Small intestine (tissue), 7 donors: ENCODE measurements around the gene KCNIP1. TPM values are rescaled to one million over a fixed set of nuclear protein-coding genes. Genes with fewer than 3 reads are reported as not detected.

Experiments used
- DNase-seq, 2 donors: peaks; one replicate each; pipeline versions ENCODE4 v3.0.0 to v3.0.0-alpha.2; 2013
- FAIRE-seq: peaks from 2 replicates; lab custom pipeline; 2012; peaks lifted over from hg19 to GRCh38; lab: Jason Lieb, UNC
- H3K27ac ChIP-seq, 3 donors: one replicate each; pipeline ENCODE4 v1.5.1; 2013; ENCODE audit warnings: low read length in 2 of 3, mild to moderate bottlenecking in 2 of 3, control low read depth in 1 of 3, inconsistent platforms in 1 of 3, low read depth in 1 of 3, moderate library complexity in 1 of 3
- H3K27me3 ChIP-seq, 3 donors: one replicate each; pipeline ENCODE4 v1.6.1; 2013; ENCODE audit warnings: low read length in 3 of 3, inconsistent platforms in 1 of 3; ENCODE audit not compliant: control insufficient read depth in 3 of 3, insufficient read depth in 3 of 3
- H3K36me3 ChIP-seq, 3 donors: one replicate each; pipeline ENCODE4 v1.6.1; 2013; ENCODE audit warnings: low read length in 3 of 3, inconsistent platforms in 1 of 3, low read depth in 1 of 3, mild to moderate bottlenecking in 1 of 3, moderate library complexity in 1 of 3; ENCODE audit not compliant: control insufficient read depth in 3 of 3, insufficient read depth in 2 of 3
- H3K4me1 ChIP-seq, 3 donors: one replicate each; pipeline ENCODE4 v1.6.1; 2013; ENCODE audit warnings: low read length in 2 of 3, inconsistent platforms in 1 of 3, low read depth in 1 of 3, mild to moderate bottlenecking in 1 of 3, moderate library complexity in 1 of 3; ENCODE audit not compliant: control insufficient read depth in 3 of 3, insufficient read depth in 2 of 3
- H3K4me3 ChIP-seq, 3 donors: one replicate each; pipeline ENCODE4 v1.5.1; 2013; ENCODE audit warnings: low read length in 3 of 3, control low read depth in 1 of 3, inconsistent platforms in 1 of 3, low read depth in 1 of 3, mild to moderate bottlenecking in 1 of 3, moderate library complexity in 1 of 3
- H3K9me3 ChIP-seq, 2 donors: one replicate each; pipeline ENCODE4 v1.6.1; 2013; ENCODE audit warnings: low read depth in 1 of 2, low read length in 1 of 2; ENCODE audit not compliant: control insufficient read depth in 2 of 2, insufficient read depth in 1 of 2
- WGBS, 3 donors: extraction: QIAGEN DNeasy Blood & Tissue Kit; methylation state at CpG; one replicate each; pipeline ENCODE4 v1.1.7; 2013; 5-methylcytosine and 5-hydroxymethylcytosine counted together
- polyA plus RNA-seq, 4 donors: library from polyadenylated mRNA; stranded (reverse) in 3 of 4; unstranded in 1 of 4; fragments of 200-250 nt in 3 of 4; fragments of 120-200 nt in 1 of 4; gene quantifications; one replicate each; pipeline versions ENCODE4 v1.2.1 to v1.2.3, GENCODE V29; 2013
- donor health status: healthy with polysubstance abuse.
- donor health status: control.
- donor health status: control.
- donor health status: Bipolar disorder and iron deficiency.
- donor health status: healthy.

KCNIP1 gene
- polyA plus RNA-seq, 4 donors = 0.21 to 1.0 TPM; not detected in 2

DNA sequence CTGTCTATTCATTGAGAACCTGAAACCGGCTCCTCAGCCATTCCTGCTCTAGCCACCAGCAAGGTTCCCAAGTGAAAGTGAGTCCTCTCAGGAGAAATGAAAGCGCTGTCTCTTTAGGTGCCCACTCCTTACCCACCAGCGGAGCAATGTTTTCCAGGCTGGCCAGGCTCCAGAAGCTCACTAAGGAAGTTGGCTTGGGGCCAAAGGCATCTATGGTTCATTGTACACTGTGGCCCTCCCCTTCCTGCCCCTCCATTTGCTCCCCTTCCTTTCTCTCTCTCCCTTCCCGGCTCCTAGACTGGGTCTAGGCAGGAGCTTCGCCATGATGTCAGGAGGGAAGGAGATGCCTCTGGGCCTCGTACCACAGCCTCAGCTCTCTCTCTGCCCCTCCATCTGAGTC, 278.6 kb downstream of the KCNIP1 start:
- H3K27ac ChIP-seq = peak overlapping the region in 1 of 3 donors; percentile 48
- H3K9me3 ChIP-seq = no peaks in the 10 kb centered on the region

DNA sequence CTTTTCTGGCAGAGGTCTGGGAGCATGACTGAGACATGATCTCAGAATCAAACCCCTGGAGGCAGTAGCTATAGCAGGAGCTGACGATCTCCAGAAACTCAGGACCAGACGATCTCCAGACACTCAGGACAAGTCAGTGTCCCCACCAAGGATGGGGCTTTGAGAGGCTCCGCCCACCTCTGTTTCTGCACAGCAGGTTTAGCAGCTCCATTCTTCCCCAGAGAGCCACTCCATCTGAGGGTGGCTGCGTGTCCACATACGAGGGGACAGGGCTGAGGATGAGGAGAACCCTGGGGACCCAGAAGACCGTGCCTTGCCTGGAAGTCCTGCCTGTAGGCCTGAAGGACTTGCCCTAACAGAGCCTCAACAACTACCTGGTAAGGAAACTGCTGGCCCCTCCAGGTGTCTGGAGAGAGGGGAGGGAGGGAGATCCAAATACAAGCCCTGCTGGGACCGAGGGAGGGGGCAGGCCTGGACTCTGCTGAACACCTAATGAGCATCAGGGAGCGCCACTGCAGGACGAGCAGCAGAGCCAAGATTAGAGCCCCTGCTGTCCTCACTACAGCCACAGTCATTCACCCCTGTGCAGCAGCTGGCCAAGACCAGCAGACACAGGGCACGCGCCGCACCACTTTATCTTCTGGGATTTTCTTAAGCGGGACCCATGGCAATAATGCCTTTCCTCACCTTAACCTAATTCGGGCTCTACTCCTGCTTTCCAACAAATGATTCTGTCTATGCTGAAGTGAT, 279.9 kb downstream of the KCNIP1 start, which contains the start of gene GABRP:
TSS of gene GABRP (plus strand) at position 228 of the 750 bp plus-strand sequence. CDS start 4,891 bp downstream, outside the sequence.
- H3K36me3 ChIP-seq = no peaks in the 10 kb centered on the region
- H3K27ac ChIP-seq = peak within 1 kb of the TSS in 1 of 3 donors; percentile 48
- 85 to 89% (median 86%) methylated on average over 14 of the region's 14 CpGs for WGBS, 3 donors
- no peak within 1 kb of the TSS for H3K4me3 ChIP-seq
- no peaks in the 10 kb centered on the region for H3K27me3 ChIP-seq
- FAIRE-seq = no peak
- H3K9me3 ChIP-seq = no peaks in the 10 kb centered on the region
- no peaks in the 10 kb centered on the region for H3K4me1 ChIP-seq
- DNase-seq = no peak

More for the DNA sequence above, 278.6 kb downstream of the KCNIP1 start:
- Histone ChIP-seq H3K27me3 (no peaks in the 10 kb centered on the region), H3K4me3 (no peak overlapping the region), H3K36me3 (no peaks in the 10 kb centered on the region), H3K4me1 (no peaks in the 10 kb centered on the region)
- no peak for FAIRE-seq
- 30 to 53% (median 45%) methylated on average over 6 of the region's 6 CpGs for WGBS, 3 donors
- DNase-seq = peak in 1 of 2 donors; percentile 83

GRCh38 chr5:170785416-170785815, 281.6 kb downstream of the KCNIP1 start:
- no peak for FAIRE-seq
- DNase-seq = no peak
- Histone ChIP-seq H3K4me1 (no peaks in the 10 kb centered on the region), H3K36me3 (no peaks in the 10 kb centered on the region), H3K27ac (no peak overlapping the region), H3K4me3 (no peak overlapping the region), H3K9me3 (no peaks in the 10 kb centered on the region), H3K27me3 (no peaks in the 10 kb centered on the region)
- WGBS, 3 donors = 73 to 90% (median 88%) methylated on average over 3 of the region's 3 CpGs

Other genes starting within 250 kb of the KCNIP1 start
- gene LCP2, start 206.2 kb upstream of the KCNIP1 start, polyA plus RNA-seq = 10 to 100 TPM in 1 of 4 donors, 1 to 10 TPM in 3; 2.9 to 14.1 (median 7.8) TPM
- gene KCNMB1, start 114.7 kb upstream of the KCNIP1 start, polyA plus RNA-seq = 1 to 10 TPM in 1 of 4 donors, under 1 TPM in 3; 0.22 to 3.6 (median 0.63) TPM